GM12865 (cell line): ENCODE data around the gene CHD6.
A peak's percentile ranks its signal among the peaks of the same experiment; 100 is the strongest.

ENCODE experiments used
- DNase-seq: peaks from one replicate; pipeline ENCODE4 v3.0.0; 2010; ENCODE audit warnings: low read depth
- H3K4me3 ChIP-seq: 2 replicates; pipeline ENCODE4 v1.5.1; 2011; ENCODE audit warnings: mild to moderate bottlenecking, low read depth, low read length, control low read depth
- TF ChIP-seq, protein P1 (sequence below): IDR thresholded peaks from 2 replicates; pipeline ENCODE4 v1.5.1; 2011; ENCODE audit warnings: low read length, control low read depth, low read depth, inconsistent platforms; ENCODE audit not compliant: insufficient read depth; ENCODE audit errors: missing control alignments

Gene CHD6

DNA sequence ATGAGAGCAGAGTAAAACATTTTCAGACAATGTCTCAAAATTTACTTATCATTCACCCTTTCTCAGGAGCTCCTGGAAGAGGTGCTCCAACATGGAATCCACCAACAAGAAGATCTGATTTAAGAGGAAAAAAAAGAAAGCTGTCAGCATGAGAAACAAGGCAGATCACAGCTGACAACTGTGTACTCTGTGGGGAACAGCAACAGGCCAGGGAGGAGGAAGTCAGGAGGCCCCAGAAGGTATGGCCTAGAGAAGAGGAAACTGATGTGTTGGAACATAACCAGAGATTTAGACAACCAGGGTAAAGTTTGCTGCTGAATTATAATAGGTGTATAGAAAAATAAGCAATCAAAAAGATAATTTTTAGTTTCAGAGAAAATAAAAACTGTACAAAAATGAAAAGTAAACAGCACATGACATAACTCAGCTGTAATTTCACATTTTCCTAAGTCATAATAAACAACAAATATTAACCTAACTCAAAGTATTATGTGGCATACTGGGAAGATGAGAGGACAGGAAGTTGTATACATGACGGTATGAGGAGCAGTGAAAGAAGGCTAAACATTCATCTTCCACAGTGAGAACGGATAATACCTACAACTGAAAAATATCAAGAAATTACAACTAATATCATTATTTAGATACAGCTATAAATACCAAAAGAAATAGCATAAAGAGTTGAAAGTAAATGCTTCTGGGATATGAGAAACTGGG lies 138.0 kb downstream of the CHD6 start:
- TF ChIP-seq, protein P1, sequence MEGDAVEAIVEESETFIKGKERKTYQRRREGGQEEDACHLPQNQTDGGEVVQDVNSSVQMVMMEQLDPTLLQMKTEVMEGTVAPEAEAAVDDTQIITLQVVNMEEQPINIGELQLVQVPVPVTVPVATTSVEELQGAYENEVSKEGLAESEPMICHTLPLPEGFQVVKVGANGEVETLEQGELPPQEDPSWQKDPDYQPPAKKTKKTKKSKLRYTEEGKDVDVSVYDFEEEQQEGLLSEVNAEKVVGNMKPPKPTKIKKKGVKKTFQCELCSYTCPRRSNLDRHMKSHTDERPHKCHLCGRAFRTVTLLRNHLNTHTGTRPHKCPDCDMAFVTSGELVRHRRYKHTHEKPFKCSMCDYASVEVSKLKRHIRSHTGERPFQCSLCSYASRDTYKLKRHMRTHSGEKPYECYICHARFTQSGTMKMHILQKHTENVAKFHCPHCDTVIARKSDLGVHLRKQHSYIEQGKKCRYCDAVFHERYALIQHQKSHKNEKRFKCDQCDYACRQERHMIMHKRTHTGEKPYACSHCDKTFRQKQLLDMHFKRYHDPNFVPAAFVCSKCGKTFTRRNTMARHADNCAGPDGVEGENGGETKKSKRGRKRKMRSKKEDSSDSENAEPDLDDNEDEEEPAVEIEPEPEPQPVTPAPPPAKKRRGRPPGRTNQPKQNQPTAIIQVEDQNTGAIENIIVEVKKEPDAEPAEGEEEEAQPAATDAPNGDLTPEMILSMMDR = no peak
- no peak overlapping the region for H3K4me3 ChIP-seq
- DNase-seq = peak; percentile 4

DNA sequence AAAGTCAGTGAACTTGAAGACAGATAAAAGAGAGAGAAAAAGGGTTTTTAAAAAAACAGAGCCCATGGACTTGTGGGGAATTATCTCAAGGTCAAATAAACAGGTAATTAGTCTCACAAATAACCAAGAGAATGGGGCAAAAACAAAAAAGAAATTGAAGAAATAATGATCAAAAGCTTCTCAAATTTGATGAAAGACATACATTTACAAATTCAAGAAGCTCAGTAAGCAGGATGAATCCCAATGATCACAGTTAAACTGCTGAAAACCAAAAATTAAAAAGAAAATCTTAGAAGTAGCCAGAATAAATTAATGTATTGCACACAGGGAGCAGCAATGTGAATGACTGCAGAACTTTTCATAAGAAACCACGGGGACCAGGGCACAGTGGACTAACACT lies 139.1 kb downstream of the CHD6 start:
- TF ChIP-seq, protein P1 = no peak
- no peak for DNase-seq
- H3K4me3 ChIP-seq = no peak overlapping the region

DNA sequence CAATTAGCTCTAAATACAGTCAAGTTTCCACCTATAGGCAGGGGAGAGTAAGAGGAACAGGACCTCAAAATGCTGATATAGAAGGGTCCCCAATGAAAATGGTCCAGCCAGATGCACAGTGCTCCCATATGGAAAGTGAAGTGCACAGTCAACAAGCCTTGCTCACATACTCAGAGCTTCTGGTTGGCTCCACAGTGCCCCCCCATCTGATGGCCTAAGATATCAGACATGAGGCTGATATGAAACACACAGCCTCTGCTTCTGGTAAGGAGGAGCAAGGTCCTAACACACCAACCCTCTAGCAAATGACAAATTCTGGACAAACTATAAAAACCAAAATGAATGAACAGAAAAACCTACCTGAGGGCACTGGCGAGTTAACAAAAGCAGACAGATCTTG lies 140.2 kb downstream of the CHD6 start:
- no peak for DNase-seq
- no peak overlapping the region for H3K4me3 ChIP-seq
- TF ChIP-seq, protein P1 = no peak

DNA sequence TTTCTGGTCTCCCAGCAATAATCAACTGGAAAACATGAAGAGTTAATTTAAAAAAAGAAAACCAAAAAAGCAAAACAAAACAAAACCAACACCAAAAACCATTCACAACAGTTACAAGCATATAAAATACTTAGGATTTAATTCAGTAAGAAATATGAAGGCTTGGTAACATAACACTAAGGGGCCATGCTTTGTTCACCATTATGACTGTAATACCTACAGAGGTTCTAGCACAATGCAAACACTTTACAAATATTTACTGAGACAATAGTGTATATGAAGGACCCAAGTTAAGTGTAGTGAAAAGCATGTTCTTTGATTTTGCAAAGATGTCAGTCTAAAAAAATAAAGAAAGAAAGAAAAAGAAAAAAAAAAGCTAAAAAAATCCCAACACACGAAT lies 141.7 kb downstream of the CHD6 start:
- no peak for DNase-seq
- no peak overlapping the region for H3K4me3 ChIP-seq
- TF ChIP-seq, protein P1 = no peak

DNA sequence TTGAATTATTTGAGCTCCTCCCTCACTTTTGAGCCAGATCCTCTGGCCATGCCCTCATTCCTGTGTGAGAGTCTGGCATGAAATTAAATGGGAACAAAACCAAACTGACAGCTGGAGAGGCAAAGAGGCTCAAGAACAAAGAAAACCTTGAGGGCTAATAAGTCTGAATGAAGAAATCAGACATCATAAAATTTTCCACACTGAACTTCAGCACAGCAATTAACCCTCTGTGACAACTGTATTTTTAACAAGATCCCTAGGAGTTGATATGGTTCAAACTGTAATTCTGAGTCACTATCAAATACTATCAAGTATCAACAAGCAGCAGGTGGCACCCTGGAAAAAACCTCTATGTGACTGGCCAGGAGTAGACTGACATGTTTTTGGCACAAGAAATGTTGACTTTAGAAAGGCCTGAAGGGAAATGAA lies 142.2 kb downstream of the CHD6 start:
- TF ChIP-seq, protein P1 = no peak
- H3K4me3 ChIP-seq = no peak overlapping the region
- DNase-seq = no peak

DNA sequence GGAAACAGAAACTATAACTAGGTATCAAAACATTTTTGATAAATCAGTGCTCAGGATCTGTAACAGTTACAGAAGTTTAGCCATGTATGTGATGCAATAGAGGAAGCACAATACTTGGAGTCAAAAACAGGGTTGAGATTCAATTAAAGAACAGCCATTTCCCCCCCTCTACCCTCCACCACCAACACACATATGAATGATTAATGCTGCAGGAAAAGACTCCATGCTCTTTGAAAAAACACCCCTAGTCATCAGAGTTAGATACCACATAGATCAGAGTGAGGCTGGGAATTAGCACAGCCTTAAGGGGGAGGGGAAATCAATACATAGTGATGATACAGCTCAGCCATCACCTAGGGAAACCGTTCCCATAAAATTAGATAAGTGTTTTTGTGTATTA lies 142.7 kb downstream of the CHD6 start:
- no peak for DNase-seq

More for the DNA sequence above, 142.7 kb downstream of the CHD6 start:
- TF ChIP-seq, protein P1 = no peak
- no peak overlapping the region for H3K4me3 ChIP-seq
